Osteocyte (in vitro differentiated cells): Measurements from ENCODE around the gene YTHDF2. TPM values are rescaled to one million over a fixed set of nuclear protein-coding genes. Genes with fewer than 3 reads are reported as not detected.
"Not testable (repeated sequence)": the region's sequence is repeated elsewhere in the genome, so short reads cannot be mapped to it uniquely, and the experiment has no call there.

Source experiments
- DNase-seq: peaks from one replicate; pipeline ENCODE4 v3.0.0; 2021; ENCODE audit warnings: mixed read lengths; ENCODE audit not compliant: unreplicated experiment; ENCODE audit errors: extremely low spot score
- H3K27ac Mint-ChIP-seq: one replicate; pipeline ENCODE4 v1.8.0; 2021; ENCODE audit warnings: mild to moderate bottlenecking, mixed read lengths; ENCODE audit not compliant: unreplicated experiment
- H3K27me3 Mint-ChIP-seq: one replicate; pipeline ENCODE4 v1.8.0; 2021; ENCODE audit warnings: mixed read lengths; ENCODE audit not compliant: unreplicated experiment
- H3K36me3 Mint-ChIP-seq: one replicate; pipeline ENCODE4 v1.8.0; 2021; ENCODE audit warnings: mixed read lengths; ENCODE audit not compliant: unreplicated experiment
- H3K4me1 Mint-ChIP-seq: one replicate; pipeline ENCODE4 v1.8.0; 2021; ENCODE audit warnings: mixed read lengths; ENCODE audit not compliant: unreplicated experiment
- H3K4me3 Mint-ChIP-seq: one replicate; pipeline ENCODE4 v1.8.0; 2021; ENCODE audit warnings: mild to moderate bottlenecking, moderate library complexity, mixed read lengths; ENCODE audit not compliant: unreplicated experiment
- H3K9me3 Mint-ChIP-seq: one replicate; pipeline ENCODE4 v1.8.0; 2021; ENCODE audit warnings: mixed read lengths; ENCODE audit not compliant: unreplicated experiment
- total RNA-seq: library from RNA; stranded (reverse); gene quantifications from 2 replicates; pipeline ENCODE4 v1.2.1, GENCODE V29; 2021
- TF ChIP-seq, protein P1 (sequence below): fragments of 200-600 bp; sonication (generic); IDR thresholded peaks from 2 replicates; pipeline ENCODE4 v1.5.0; 2021; ENCODE audit warnings: antibody characterized with exemption, mild to moderate bottlenecking, moderate library complexity

Gene YTHDF2
- total RNA-seq, 1 donor from 2014 or later, result 82.6 TPM

DNA sequence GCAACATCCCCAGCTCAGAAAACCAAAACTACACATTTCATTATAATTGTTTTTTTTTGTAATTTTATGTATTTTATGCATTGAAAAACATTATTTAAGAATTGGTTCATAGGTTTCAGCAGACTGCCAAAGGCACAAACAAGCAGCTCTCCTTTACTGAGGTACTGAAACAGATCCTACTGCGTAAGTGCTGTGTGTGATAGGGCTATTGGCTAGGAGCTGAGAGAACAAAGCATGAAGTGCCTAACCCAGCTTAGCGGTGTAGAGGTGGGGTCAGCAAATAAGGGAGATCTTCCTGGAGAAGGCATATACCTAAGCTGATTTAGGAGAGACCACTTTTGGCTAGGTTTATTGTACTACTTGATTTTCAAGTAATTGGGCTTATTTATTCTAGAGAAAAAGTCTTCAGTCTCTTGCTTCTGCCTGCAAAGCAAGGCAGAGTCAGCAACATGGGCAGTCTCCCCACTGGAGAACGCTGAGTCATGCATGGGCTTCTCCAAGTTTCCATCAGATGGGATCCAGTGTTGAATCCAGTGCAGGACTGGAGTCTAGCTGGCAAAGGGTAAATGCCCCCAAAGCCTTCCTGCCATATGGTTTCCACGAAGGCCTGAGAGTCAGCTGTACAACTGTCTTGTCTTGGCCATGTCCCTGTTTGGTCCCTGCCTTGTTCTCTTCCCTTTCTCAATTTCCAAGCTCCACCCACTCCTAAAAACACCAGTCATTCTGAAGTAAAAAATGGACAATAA lies 18.0 kb upstream of the YTHDF2 start:
- Mint-ChIP-seq H3K27ac (peak overlapping the region; percentile 12), H3K9me3 (no peaks in the 10 kb centered on the region), H3K36me3 (peaks cover 9% of the 10 kb centered on the region), H3K27me3 (no peaks in the 10 kb centered on the region), H3K4me3 (no peak overlapping the region), H3K4me1 (peaks cover 11% of the 10 kb centered on the region)
- TF ChIP-seq, protein P1, sequence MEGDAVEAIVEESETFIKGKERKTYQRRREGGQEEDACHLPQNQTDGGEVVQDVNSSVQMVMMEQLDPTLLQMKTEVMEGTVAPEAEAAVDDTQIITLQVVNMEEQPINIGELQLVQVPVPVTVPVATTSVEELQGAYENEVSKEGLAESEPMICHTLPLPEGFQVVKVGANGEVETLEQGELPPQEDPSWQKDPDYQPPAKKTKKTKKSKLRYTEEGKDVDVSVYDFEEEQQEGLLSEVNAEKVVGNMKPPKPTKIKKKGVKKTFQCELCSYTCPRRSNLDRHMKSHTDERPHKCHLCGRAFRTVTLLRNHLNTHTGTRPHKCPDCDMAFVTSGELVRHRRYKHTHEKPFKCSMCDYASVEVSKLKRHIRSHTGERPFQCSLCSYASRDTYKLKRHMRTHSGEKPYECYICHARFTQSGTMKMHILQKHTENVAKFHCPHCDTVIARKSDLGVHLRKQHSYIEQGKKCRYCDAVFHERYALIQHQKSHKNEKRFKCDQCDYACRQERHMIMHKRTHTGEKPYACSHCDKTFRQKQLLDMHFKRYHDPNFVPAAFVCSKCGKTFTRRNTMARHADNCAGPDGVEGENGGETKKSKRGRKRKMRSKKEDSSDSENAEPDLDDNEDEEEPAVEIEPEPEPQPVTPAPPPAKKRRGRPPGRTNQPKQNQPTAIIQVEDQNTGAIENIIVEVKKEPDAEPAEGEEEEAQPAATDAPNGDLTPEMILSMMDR, result no peak
- DNase-seq, result no peak

DNA sequence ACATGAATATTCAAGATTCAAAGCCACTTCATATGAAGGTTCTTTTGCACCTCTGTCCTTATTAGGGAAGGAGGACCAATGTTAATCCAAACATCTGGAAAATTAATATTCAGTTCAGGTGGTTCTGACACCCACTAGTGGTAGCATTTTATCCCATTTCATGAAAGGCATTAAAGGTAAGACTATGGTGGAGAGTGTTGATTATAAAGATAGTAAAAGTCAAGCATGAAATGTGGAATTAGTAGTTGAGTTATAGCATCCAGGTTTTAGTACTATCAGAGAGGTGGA lies 17.5 kb upstream of the YTHDF2 start:
- H3K4me1 Mint-ChIP-seq, result peaks cover 11% of the 10 kb centered on the region
- DNase-seq, result no peak
- H3K27me3 Mint-ChIP-seq, result no peaks in the 10 kb centered on the region
- no peak overlapping the region for H3K4me3 Mint-ChIP-seq
- TF ChIP-seq, protein P1, result no peak
- peak overlapping the region; percentile 12 for H3K27ac Mint-ChIP-seq
- H3K36me3 Mint-ChIP-seq, result peaks cover 8% of the 10 kb centered on the region
- no peaks in the 10 kb centered on the region for H3K9me3 Mint-ChIP-seq

DNA sequence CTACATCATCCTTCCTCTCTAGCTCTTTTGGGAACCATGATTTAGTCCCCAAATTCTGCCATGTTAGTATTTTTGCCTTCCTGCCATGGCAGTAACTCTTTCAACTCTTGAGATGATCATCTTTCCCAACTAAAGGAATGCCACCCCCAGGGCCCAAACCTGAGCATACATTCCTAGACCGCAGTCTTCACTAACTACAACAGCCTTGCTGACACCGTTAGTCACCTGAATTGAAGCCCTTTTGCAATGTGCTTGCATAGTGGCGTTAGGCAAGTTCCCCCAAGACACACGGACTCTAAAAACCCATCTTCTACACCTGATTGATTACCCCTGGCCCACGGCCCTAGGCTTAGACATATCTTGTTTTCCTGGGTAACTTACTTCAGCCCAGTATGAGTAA lies 16.4 kb upstream of the YTHDF2 start:
- no peaks in the 10 kb centered on the region for H3K27me3 Mint-ChIP-seq
- H3K27ac Mint-ChIP-seq, result no peak overlapping the region
- no peak for DNase-seq
- H3K4me3 Mint-ChIP-seq, result no peak overlapping the region
- H3K9me3 Mint-ChIP-seq, result no peaks in the 10 kb centered on the region
- TF ChIP-seq, protein P1, result no peak
- H3K36me3 Mint-ChIP-seq, result no peaks in the 10 kb centered on the region
- H3K4me1 Mint-ChIP-seq, result peaks cover 11% of the 10 kb centered on the region

DNA sequence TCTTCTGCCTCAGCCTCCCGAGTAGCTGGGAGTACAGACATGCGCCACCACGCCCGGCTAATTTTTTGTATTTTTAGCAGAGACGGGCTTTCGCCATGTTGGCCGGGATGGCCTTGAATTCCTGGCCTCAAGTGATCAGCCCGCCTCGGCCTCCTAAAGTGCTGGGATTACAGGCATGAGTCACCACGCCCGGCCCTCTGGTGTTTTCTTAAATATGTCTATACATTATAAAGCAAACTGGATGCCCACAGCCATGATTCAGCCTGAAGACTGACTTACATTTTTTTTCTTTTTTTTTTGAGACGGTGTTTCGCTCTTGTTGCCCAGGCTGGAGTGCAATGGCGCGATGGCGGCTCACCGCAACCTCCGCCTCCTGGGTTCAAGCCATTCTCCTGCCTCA lies 14.8 kb upstream of the YTHDF2 start:
- H3K4me3 Mint-ChIP-seq, H3K27me3 Mint-ChIP-seq, DNase-seq, H3K36me3 Mint-ChIP-seq, H3K9me3 Mint-ChIP-seq: not testable (repeated sequence)
- Mint-ChIP-seq H3K4me1 (peaks cover 11% of the 10 kb centered on the region), H3K27ac (peak overlapping the region; percentile 34)

DNA sequence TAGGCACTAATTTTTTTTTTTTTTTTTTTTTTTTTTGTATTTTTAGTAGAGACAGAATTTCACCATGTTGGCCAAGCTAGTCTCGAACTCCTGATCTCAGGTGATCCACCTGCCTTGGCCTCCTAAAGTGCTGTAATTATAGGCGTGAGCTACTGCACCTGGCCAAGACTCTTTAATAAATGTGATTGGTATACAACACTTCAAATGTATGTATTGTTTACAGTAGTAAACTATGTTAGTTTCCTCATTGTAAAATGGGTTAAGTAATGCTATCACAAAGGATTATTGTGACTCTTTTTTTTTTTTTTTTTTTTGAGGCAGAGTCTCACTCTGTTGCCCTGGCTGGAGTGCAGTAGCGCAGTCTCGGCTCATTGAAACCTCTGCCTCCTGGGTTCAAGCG lies 11.4 kb upstream of the YTHDF2 start:
- not testable (repeated sequence) for H3K27me3 Mint-ChIP-seq, H3K4me3 Mint-ChIP-seq, DNase-seq, H3K4me1 Mint-ChIP-seq, H3K36me3 Mint-ChIP-seq, H3K27ac Mint-ChIP-seq, H3K9me3 Mint-ChIP-seq

DNA sequence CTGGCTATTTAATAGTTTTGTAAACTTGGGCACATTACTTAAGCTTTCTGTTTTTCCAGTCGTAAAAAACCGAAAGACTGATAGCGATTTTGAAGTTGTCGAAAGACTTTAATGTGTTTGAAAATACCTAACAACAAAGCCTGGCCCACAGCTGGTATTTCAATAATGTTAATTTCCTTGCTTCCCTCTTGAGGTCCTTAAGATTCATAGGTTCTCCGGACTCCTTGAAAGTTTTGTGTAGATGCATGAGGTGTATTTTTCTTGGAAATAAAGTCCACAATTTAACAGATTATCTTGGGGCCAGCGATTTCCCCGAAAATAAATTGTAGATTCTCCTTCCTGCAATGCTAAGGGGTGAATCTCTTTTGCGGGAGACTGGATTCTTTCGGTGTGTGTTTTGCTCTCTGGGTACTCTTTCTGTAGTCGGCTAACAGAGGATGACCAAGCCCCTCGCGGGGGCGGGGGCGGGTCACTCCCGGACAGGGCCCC lies 735 bp upstream of the YTHDF2 start:
- Mint-ChIP-seq H3K9me3 (no peaks in the 10 kb centered on the region), H3K27ac (peak overlapping the region; percentile 95), H3K4me3 (peak overlapping the region; percentile 97), H3K27me3 (no peaks in the 10 kb centered on the region), H3K4me1 (peaks cover 28% of the 10 kb centered on the region), H3K36me3 (peaks cover 15% of the 10 kb centered on the region)
- TF ChIP-seq, protein P1, result no peak
- no peak for DNase-seq
